HG02588 (cell line): ENCODE measurements around the gene LMTK2.

Experiments used
- ATAC-seq: cut with Tn5 transposase; IDR thresholded peaks from one replicate; pipeline ENCODE4 v1.9.1; 2021; ENCODE audit warnings: mild to moderate bottlenecking, moderate library complexity; ENCODE audit not compliant: unreplicated experiment

LMTK2 gene

DNA sequence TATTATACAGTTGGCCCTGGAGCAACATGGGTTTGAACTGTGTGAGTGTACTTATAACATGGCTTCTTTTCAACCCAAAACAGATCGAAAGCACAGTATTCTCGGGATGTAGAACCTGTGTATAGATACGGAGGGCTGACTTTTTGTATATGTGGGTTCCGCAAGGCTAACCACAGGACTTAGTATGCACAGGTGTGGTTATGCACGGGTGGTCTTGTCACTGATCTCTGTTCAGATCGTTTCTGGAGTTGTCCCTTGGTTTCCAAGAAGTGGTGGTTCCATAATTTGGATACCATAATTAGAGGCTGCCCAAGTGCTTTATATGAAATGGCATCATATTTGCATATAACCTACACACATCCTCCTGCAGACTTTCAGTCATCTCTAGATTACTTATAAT is 93.7 kb downstream of the LMTK2 start:
- ATAC-seq = peak; percentile 37

DNA sequence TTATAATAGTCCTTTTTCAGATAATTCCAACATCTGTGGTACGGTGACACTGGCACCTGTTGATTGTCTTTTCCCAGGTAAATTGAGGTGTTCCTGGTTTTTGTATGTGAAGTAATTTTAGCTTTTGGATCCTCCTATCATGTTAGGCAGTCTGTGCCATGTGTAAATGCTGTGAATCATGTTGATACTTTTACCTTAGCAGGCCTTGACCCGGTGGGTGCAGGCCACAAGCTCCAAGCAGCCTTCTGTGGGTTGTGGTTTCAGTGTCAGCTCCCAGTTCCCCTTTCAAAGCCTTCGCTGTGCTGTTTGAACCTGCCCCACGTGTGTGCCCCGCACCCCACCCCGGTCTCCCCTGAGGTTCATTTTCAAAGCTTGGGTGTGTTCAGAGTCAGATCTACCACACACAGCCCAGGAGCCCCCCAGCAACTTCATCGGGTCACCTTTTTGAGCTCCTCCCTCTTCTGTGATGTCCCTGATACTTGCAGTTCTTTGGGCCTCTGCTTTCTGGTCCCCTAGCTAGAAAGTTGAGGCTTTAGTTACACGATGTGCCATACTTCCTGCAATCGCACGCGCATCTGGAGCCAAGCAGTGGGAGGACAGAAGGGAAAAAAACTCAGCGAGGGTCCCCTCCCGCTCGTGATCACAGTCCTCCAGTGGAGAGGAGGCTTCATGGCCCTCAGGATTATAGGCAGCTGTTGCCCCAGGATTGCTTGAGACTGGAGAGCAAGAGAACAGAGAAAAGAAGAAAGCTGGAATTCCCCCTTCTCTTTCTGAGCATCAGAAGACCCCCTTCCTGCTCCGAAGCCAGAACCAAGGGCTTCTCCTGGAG is 95.9 kb downstream of the LMTK2 start:
- peak; percentile 93 for ATAC-seq

- ATAC-seq = peak; percentile 37
Observed at GRCh38 chr7:98203261-98203963, 96.8 kb downstream of the LMTK2 start.

GRCh38 chr7:98203964-98204605 is 97.4 kb downstream of the LMTK2 start:
- no peak for ATAC-seq

DNA sequence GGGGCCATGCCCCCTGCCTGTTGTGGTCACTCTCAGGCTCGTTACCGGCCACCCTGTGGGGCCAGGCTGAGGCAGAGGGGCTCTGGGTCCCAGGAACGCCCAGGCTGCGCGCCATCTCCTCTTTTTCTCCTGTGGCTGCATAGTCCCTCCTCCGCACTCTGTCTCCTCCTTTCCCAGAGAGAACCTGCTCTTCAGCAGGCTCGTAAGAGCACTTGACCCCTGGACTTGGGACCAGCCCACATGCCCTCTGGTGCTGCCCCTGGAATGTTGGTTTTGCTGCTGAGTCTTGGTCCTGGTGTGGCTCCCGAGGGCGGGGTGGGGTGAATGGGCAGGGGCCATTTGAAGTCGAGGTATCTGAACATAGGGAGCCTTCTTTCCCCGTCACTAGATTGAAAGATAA is 98.0 kb downstream of the LMTK2 start:
- no peak for ATAC-seq

DNA sequence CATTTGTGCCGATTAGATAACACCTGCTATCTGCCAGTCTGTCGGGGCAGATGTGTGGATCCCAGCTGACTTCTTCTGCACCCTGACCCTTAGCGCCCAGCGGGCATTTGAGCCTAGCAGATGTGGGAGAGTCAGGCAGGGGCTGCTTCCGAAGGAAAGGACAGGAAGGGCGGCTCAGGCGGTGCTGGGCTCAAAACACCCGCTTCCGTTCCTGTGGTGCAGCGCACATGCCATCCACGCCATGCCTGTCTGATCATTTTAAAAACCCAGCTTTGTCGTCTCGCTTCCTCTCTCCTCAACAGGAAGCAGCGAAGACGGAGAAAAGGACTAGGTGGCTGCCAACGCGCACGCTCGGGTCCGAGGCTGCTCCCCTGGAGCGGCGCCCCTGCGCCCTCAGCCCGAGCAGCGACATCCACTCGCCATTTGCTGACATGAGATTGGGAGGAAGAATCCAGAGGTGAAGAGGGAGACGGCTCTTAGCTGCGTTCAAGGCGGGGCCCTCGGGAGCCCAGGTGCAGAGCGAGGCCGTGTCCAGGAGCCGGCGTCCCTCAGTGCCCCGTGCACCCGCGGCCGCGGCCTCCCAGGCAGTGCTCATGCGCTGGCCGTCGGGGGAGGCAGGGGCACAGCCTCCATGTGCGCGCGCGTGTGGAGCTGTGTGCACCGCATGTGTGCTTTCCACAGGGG is 98.6 kb downstream of the LMTK2 start:
- no peak for ATAC-seq

- ATAC-seq = no peak
Observed at GRCh38 chr7:98206451-98207330, 100.0 kb downstream of the LMTK2 start.

DNA sequence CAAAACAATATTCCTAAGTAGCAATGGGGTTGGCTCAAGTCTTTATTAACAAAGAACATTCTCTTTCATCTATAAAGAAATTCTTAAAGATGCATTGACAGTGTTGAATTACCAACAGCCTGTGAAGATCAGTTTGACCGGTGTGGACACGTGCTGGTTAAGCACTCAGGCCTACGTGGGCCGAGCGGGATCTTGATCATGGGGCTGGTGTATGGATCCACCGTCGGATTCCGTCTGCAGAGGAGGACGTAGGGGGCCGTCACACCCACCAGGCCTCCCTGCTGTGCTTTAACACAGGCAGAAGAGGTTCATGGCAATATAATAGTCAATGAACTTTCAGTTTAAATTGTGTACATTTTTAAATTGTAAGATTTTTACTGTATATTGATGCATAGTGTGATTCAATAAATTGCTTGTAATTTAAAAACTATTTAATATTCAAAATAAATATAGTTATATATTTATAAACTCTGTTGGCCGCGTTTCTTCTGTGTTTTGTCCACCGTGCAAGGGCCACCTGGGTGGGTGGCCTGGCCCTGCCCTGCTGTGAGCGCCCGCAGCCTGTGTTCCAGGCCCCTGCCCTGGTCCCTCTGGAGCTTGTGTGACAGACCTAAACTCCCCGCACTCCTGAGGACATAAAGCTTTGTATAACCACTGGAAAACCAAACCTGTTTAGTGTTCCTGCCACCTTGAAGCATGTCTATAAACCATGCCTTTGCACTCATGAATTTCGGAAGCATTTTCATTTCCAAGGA is 102.7 kb downstream of the LMTK2 start:
- no peak for ATAC-seq

DNA sequence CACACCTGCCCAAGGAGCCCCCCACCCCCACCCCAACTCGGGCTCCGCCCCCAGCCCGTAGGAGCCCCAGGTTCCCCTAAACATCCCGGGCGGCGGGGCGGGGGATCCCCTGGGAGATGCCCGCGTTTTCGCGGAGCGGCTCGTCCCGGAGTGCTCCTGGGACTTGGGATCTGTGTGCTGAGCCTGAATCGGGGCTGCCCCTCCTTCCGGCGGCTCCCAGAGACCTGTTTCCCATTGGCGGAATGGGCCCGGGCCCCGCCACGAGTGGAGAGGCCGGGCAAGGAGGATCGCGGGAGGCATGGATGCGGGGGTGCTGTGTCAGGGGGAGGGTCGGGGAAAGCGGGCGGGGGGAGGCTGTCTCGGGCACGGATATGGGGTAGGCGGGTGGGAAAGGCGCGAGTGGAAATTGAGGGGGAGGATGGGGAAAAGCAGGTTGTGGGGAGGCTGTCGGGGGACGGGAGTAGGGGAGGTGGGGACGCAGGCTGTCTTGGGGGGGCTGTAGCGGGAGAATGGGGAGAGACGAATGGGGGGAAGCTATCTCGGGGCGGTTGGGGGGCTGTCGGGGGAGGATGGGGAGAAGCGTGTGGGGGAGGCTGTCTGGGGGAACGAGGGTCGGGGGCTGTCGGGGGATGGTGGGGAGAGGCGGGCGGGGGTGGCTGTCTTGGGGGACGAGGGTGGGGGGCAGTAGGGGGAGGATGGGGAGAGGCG is 104.0 kb downstream of the LMTK2 start:
- no peak for ATAC-seq

- no peak for ATAC-seq
Observed at GRCh38 chr7:98211221-98211675, 104.6 kb downstream of the LMTK2 start, which contains the start of gene BHLHA15. TSS of gene BHLHA15 (plus strand) at chr7:98211439. CDS start at chr7:98212310, 871 bp downstream.

GRCh38 chr7:98211676-98212531 is 105.2 kb downstream of the LMTK2 start:
- no peak for ATAC-seq

GRCh38 chr7:98212532-98213041 is 105.9 kb downstream of the LMTK2 start:
- no peak for ATAC-seq

- ATAC-seq = no peak
Observed at GRCh38 chr7:98213296-98213887, 106.7 kb downstream of the LMTK2 start.

DNA sequence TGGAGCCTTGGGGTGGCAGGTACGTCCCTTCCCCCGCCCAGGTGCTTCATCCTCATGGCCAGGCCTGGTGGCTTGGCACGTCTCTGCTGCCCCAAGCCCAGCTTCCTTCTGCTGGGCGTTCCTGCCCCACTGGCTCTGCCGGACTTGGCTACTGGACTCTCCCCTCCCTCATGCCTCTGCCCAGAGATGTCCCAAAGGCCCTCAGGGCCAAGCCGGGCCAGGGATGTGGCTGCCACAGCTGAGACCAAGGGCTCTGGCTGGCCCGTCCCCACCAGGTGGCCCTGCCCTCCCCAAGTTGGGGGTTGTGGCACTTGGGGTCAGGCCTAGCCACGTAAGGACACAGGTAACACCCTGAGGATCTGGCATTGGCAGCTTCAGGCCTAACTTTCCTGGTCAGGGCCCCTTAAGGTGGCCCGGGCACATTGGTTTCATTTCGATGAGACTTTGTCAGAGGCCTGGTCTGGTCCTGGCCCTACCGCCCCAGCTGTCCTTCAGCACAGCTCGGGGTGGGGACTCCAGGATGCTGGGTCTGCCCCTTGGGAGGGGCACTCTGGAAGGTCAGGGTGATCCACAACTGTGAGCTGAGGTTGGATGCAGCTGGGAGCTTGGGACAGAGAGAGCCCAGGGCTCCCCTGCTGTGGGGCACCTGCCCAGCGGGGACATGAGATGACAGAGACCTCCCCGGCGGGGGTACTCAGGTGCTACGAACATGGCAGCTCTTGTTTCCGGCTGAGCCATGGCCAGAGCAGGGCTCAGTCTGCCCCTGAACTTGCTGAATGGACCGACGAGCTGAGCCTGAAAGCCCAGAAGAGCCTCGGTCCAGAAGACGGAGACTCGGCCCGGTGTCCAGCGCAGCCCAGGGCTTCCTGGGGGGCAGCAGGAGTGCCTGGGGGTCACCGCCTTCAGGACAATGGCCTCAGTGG is 107.5 kb downstream of the LMTK2 start:
- no peak for ATAC-seq

GRCh38 chr7:98214811-98215321 is 108.2 kb downstream of the LMTK2 start:
- no peak for ATAC-seq
